ENCODE measurements around the gene FUT9.
"Not testable (repeated sequence)": the region's sequence is repeated elsewhere in the genome, so short reads cannot be mapped to it uniquely, and the experiment has no call there.

FUT9 gene

DNA sequence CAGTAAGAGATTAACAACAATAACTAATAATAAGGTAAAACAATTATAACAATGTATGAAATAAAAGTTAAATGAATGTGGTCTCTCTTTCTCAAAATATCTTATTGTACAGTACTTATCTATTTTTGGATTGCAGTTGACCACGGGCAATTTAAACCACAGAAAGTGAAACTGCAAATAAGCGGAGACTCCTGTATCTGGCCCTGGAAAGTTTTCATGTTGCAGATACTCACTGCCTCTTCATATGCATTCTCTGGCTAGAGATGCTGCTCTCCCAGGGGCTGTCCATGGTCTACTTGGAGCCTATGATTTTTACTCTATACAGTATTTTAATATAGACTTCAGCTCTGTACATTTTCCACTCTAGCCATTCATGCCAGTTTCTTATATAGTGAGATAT is 230.8 kb downstream of the FUT9 start:
- TF ChIP-seq, protein P1, sequence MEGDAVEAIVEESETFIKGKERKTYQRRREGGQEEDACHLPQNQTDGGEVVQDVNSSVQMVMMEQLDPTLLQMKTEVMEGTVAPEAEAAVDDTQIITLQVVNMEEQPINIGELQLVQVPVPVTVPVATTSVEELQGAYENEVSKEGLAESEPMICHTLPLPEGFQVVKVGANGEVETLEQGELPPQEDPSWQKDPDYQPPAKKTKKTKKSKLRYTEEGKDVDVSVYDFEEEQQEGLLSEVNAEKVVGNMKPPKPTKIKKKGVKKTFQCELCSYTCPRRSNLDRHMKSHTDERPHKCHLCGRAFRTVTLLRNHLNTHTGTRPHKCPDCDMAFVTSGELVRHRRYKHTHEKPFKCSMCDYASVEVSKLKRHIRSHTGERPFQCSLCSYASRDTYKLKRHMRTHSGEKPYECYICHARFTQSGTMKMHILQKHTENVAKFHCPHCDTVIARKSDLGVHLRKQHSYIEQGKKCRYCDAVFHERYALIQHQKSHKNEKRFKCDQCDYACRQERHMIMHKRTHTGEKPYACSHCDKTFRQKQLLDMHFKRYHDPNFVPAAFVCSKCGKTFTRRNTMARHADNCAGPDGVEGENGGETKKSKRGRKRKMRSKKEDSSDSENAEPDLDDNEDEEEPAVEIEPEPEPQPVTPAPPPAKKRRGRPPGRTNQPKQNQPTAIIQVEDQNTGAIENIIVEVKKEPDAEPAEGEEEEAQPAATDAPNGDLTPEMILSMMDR (IDR thresholded peaks at IDR 0.05), result no peak
- TF ChIP-seq ZFX (IDR thresholded peaks at IDR 0.05; ENCODE audit: borderline replicate concordance), result no peak
- no peak overlapping the region for H3K27ac ChIP-seq

DNA sequence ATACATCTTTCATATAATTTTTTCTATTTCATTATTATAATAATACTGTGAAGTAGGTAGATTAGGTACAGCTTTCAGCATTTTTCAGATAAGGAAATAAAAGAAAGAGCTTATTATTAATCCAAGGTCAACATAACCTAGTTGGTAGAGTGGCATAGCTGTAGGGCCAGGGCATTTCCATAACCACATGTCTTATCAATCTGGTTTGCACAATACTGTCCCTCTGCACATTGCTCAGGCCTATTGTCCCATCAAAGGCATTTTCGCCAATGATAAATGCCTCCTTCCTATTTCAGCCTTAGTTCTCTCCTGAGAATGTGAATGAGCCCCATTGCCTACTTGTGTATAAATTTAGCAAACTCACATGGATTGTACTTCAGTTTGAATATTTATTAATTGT is 234.0 kb downstream of the FUT9 start:
- no peak for TF ChIP-seq ZFX (IDR thresholded peaks at IDR 0.05; ENCODE audit: borderline replicate concordance)
- TF ChIP-seq, protein P1 (IDR thresholded peaks at IDR 0.05), result no peak
- no peak overlapping the region for H3K27ac ChIP-seq

GRCh38 chr6:96257751-96258150 is 242.0 kb downstream of the FUT9 start:
- no peak overlapping the region for H3K27ac ChIP-seq
- TF ChIP-seq, protein P1 (IDR thresholded peaks at IDR 0.05), result no peak
- no peak for TF ChIP-seq ZFX (IDR thresholded peaks at IDR 0.05; ENCODE audit: borderline replicate concordance)

- not testable (repeated sequence) for H3K27ac ChIP-seq
Observed at GRCh38 chr6:96260787-96261430, 245.1 kb downstream of the FUT9 start.
